Activated naive CD8-positive, alpha-beta T cell treated with anti-CD3 and anti-CD28 coated beads, Interleukin-2, amount 10 ng/mL, durations not matched to agents 7 days and 5 days (primary cell): Measurements from ENCODE around the gene PPP1R15A. TPM values are rescaled to one million over a fixed set of nuclear protein-coding genes. Genes with fewer than 3 reads are reported as not detected.

Experiments used
- ATAC-seq: fragments of 150-1000 bp; cut with Tn5 transposase; one replicate; pipeline ENCODE4 v1.10.0; 2021; ENCODE audit warnings: low read depth, moderate library complexity
- POLR2A ChIA-PET: fragments of 350-600 bp; sonication (Branson Sonifier 250); formaldehyde crosslinking; loops from one replicate; lab custom pipeline; 2021; ENCODE audit warnings: antibody characterized with exemption; lab: Charles Lee
- DNase-seq: peaks from one replicate; pipeline ENCODE4 v3.0.0; 2021
- H3K27ac Mint-ChIP-seq: one replicate; pipeline ENCODE4 v1.8.0; 2022; ENCODE audit warnings: mild to moderate bottlenecking, mixed read lengths
- H3K27me3 Mint-ChIP-seq: one replicate; pipeline ENCODE4 v1.8.0; 2022; ENCODE audit warnings: mild to moderate bottlenecking, moderate library complexity, mixed read lengths
- H3K36me3 Mint-ChIP-seq: one replicate; pipeline ENCODE4 v1.8.0; 2021; ENCODE audit warnings: mild to moderate bottlenecking, mixed read lengths
- H3K4me1 Mint-ChIP-seq: one replicate; pipeline ENCODE4 v1.8.0; 2021; ENCODE audit warnings: mixed read lengths
- H3K4me3 Mint-ChIP-seq: one replicate; pipeline ENCODE4 v1.8.0; 2022; ENCODE audit warnings: mild to moderate bottlenecking, moderate library complexity, mixed read lengths
- H3K9me3 Mint-ChIP-seq: one replicate; pipeline ENCODE4 v1.8.0; 2021; ENCODE audit warnings: mixed read lengths
- total RNA-seq, 2 experiments: library from RNA; stranded (reverse); gene quantifications; one replicate each; pipeline ENCODE4 v1.2.3, GENCODE V29; 2021

The PPP1R15A gene
- total RNA-seq, result 10 to 100 TPM; 82.8 to 83.9 TPM

DNA sequence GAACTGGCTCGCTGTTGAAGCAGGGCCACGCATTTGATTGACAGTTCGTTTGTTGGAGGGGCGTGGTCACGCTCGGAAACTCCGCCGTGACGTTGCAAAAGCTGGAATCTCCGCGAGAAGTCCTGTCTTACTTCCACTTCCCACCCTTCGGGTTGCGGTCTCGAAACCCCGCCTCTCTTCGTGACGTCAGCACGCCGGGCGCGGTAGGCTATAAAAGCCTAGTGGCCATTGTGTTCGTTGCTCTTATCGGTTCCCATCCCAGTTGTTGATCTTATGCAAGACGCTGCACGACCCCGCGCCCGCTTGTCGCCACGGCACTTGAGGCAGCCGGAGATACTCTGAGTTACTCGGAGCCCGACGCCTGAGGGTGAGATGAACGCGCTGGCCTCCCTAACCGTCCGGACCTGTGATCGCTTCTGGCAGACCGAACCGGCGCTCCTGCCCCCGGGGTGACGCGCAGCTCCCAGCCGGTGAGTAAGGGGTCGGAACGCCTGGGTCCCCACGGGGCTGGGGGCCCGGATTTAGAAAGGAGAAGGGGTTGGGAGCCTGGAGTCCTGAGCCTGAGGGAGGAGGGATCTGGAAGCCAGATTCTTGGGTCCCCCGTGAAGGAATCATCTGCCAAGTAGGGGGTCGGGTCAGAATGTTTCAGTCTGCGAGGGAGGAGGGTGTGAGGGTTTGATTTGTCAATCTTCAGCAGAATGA, at the start of gene PPP1R15A:
Gene PPP1R15A (plus strand): TSS at position 240 of the 702 bp plus-strand sequence. CDS start 813 bp downstream, outside the sequence.
- Mint-ChIP-seq H3K27ac (peak within 1 kb of the TSS; percentile 98), H3K4me1 (peaks cover 34% of the 10 kb centered on the region), H3K9me3 (no peaks in the 10 kb centered on the region), H3K4me3 (peak within 1 kb of the TSS; percentile 94), H3K36me3 (peaks cover 31% of the 10 kb centered on the region), H3K27me3 (no peaks in the 10 kb centered on the region)
- POLR2A ChIA-PET, result interaction anchor here (0.6 to 5.5 kb wide), 29 partner anchors 9 to 159 kb away, joined by 3 to 79 read pairs (median 5); partner anchors contain the start of genes BAX, FTL, GYS1 and HSD17B14
- DNase-seq (peak; percentile 99), ATAC-seq (peak; percentile 25)

DNA sequence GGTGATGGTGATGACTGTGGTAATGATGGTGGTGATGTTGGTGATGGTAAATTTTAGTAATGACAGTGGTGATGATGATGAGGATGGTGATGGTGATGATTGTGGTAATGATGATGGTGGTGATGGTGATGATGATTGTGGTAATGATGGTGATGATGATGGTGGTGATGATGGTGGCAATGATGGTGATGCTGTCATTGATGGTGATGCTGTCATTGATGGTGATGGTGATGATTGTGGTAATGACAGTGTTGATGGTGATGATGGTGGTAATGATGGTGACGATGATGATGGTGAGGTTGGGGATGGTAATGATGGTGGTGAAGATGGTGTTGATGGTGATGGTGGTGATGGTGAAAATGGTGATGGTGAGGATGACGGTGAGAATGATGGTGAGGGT, 49.7 kb upstream of the PPP1R15A start:
- no peak for ATAC-seq
- DNase-seq, result no peak
- Mint-ChIP-seq H3K4me3 (no peak overlapping the region), H3K36me3 (no peaks in the 10 kb centered on the region), H3K27me3 (no peaks in the 10 kb centered on the region), H3K9me3 (no peaks in the 10 kb centered on the region), H3K27ac (no peak overlapping the region), H3K4me1 (no peaks in the 10 kb centered on the region)
- POLR2A ChIA-PET, result no interaction called here

DNA sequence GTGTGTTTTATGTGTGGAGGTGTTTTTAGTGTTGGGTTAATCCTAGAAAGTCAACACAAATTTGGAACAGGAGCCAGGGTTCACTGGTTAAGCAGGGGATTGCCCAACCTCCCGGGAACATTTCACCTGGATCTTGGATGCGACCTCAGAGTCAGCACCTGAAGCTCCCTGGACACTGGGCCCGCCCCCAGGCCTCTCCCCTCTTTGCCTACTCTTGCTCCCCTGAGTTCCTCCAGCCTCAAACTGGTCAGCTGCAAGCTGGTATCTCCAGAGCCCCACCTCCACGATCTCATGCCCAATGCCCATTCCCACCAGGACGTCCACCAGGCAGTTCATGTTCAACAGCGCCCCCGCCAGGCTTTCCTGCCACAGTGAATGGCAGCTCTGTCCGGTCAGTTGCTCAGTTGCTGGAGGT, 45.6 kb upstream of the PPP1R15A start:
- Mint-ChIP-seq H3K9me3 (no peaks in the 10 kb centered on the region), H3K27me3 (no peaks in the 10 kb centered on the region), H3K4me1 (no peaks in the 10 kb centered on the region), H3K36me3 (no peaks in the 10 kb centered on the region), H3K4me3 (no peak overlapping the region), H3K27ac (no peak overlapping the region)
- ATAC-seq, result no peak
- POLR2A ChIA-PET, result no interaction called here
- DNase-seq, result no peak

DNA sequence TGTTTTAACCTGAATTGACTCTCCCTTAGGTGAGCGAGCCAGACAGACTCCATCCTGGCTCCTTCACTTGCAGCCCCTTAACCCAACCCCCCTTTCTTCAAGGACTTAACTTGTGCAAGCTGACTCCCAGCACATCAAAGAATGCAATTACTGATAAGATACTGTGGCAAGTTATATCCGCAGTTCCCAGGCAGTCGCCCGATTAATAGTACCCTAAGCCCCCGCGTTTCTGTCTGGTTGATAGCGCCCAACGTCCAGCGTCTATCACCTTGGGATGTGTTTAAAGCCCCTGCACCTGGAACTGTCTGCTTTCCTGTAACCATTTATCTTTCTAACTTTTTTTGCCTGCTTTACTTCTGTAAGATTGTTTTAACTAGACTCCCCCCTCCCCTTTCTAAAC, 42.1 kb upstream of the PPP1R15A start:
- Mint-ChIP-seq H3K27me3 (peaks cover 1% of the 10 kb centered on the region), H3K4me3 (no peak overlapping the region), H3K9me3 (no peaks in the 10 kb centered on the region), H3K4me1 (no peaks in the 10 kb centered on the region), H3K27ac (no peak overlapping the region), H3K36me3 (no peaks in the 10 kb centered on the region)
- POLR2A ChIA-PET, result interaction anchor here (0.6 kb wide), 1 partner anchor 156 kb away, joined by 3 read pairs; no protein-coding TSS in a partner anchor
- DNase-seq (no peak), ATAC-seq (no peak)

DNA sequence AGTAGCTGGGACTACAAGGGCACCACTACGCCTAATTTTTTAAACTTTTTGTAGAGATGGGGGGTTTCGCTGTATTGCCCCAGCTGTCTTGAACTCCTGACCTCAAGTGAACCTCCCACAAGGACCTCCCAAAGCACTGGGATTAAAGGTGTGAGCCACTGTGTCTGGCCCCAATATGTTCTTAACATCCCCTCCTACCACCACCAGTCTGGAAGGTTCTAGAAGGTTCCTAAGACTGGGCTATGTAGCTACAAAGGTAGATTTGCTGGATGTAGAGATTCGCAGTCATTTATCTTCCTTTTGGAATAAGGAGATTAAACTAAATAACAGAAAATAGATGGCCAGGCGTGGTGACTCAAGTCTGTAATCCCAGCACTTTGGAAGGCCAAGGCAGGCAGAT, 41.3 kb upstream of the PPP1R15A start:
- DNase-seq (no peak), ATAC-seq (no peak)
- POLR2A ChIA-PET, result interaction anchor here (1.1 kb wide), 1 partner anchor 24 kb away, joined by 3 read pairs; no protein-coding TSS in a partner anchor
- no peaks in the 10 kb centered on the region for H3K9me3 Mint-ChIP-seq
- H3K27ac Mint-ChIP-seq, result no peak overlapping the region
- peaks cover 1% of the 10 kb centered on the region for H3K27me3 Mint-ChIP-seq
- H3K4me1 Mint-ChIP-seq, result peaks cover 6% of the 10 kb centered on the region
- H3K4me3 Mint-ChIP-seq, result no peak overlapping the region
- no peaks in the 10 kb centered on the region for H3K36me3 Mint-ChIP-seq

DNA sequence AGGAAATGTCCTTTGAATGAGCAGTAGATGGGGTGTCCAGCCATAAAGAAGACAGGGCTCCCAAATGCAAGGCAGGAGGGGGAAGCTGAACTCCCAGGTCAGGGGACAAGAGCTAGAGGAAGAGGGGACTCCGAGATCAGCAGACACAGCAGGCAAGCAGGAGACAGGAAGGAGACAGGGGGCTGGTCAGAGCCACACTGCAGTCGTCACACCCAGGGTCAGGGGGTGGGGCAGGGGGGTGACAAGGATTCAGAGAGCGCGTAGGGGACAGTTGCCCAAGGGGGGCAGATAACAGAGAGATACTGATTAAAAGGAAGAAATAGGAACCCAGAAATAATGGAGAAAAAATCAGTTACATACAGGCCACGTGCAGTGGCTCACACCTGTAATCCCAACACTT, 39.2 kb upstream of the PPP1R15A start:
- POLR2A ChIA-PET, result interaction anchor here (1.5 kb wide), 1 partner anchor 38 kb away, joined by 5 read pairs; no protein-coding TSS in a partner anchor
- H3K9me3 Mint-ChIP-seq, result no peaks in the 10 kb centered on the region
- H3K4me3 Mint-ChIP-seq, result no peak overlapping the region
- H3K36me3 Mint-ChIP-seq, result no peaks in the 10 kb centered on the region
- no peak for DNase-seq
- peaks cover 1% of the 10 kb centered on the region for H3K27me3 Mint-ChIP-seq
- H3K27ac Mint-ChIP-seq, result no peak overlapping the region
- H3K4me1 Mint-ChIP-seq, result peaks cover 15% of the 10 kb centered on the region
- ATAC-seq, result no peak

DNA sequence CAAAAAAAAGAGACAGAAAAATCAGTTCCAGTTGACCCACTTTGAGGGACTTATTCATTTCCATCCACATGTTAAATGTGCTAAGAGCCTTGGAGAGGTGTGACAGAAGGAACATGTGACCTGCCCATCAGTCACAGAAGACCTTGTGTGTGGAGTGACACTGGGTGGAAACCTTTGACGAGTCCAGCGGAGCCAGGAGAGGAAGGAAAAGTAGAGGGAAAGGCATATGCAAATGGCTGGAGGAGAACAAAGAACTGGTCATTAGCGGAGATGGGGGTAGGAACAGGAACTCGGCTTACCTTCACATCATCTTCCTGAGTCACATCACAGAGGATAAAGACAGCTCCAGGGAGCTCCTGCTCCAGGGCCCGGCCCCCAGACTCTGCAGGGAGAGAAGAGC, 38.2 kb upstream of the PPP1R15A start:
- Mint-ChIP-seq H3K9me3 (no peaks in the 10 kb centered on the region), H3K4me3 (no peak overlapping the region), H3K27ac (peak overlapping the region; percentile 72), H3K27me3 (peaks cover 1% of the 10 kb centered on the region), H3K36me3 (no peaks in the 10 kb centered on the region), H3K4me1 (peaks cover 15% of the 10 kb centered on the region)
- no peak for ATAC-seq
- POLR2A ChIA-PET, result no interaction called here
- no peak for DNase-seq

DNA sequence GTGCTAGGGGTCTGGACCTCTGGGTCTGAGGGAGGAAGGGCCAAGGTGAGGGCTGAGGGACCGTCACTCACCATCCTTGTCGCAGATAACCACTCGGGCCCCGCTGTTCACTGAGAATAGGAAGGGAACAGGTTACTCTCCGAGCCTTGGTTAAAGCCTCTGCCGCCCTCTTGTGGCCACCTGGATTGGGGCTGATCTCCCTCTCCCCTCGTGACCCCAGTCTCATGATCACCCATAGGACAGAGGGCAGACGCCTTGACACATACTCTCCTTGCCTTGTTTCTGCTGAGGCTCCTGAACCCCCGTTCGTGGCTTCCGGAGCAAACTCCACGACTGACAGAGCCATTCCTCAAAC, 36.5 kb upstream of the PPP1R15A start:
- POLR2A ChIA-PET, result interaction anchor here (1.0 to 2.4 kb wide), 2 partner anchors 37 to 40 kb away, joined by 3 to 9 read pairs; partner anchors contain the start of gene PPP1R15A
- Mint-ChIP-seq H3K27me3 (peaks cover 1% of the 10 kb centered on the region), H3K36me3 (no peaks in the 10 kb centered on the region), H3K4me1 (peaks cover 15% of the 10 kb centered on the region), H3K4me3 (peak overlapping the region; percentile 91), H3K27ac (peak overlapping the region; percentile 81), H3K9me3 (no peaks in the 10 kb centered on the region)
- peak; percentile 92 for DNase-seq
- ATAC-seq, result peak; percentile 94

DNA sequence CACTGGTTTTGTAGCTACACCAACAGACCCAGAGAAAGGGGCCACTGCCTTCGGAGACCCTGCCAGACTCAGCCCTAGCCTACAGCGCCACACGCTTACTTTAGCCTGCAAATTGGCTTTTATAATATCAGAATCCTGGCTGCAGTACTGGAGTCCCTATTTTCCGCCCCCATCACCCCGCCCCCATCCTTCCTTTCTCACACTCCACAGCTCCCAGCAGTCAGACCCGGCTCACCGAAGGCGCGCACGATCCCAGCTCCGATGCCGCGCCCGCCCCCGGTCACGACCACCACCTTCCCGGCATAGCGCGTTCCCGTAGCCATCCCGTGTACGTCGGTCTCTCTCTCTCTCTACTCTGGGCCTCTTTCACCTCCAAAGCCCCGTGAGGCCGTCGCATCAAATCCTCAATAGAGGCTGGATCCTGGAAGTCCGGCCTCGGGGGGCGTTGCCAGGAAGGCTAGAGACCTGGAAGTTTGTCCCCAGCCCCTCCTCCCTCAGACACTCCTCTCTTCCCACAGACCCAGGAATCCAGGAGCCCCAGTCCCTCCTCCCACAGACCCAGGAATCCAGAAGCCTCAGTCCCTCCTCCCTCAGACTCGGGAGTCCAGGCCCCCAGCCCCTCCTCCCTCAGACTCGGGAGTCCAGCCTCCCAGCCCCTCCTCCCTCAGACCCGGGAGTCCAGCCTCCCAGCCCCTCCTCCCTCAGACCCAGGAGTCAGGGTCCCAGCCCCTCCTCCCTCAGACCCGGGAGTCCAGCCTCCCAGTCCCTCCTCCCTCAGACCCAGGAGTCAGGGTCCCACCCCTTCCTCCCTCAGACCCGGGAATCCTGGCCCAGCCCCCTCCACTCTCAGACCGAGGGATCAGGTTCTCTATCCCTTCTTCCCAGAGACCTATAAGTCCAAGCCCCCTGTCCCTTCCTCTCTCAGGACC, 35.9 kb upstream of the PPP1R15A start, which contains the start of gene HSD17B14:
Gene HSD17B14 (minus strand): TSS at position 403 of the 929 bp plus-strand sequence. CDS start 80 bp downstream, at position 323.
- DNase-seq, result peak; percentile 43
- POLR2A ChIA-PET, result interaction anchor here (0.5 to 2.4 kb wide), 10 partner anchors 22 to 134 kb away, joined by 3 to 9 read pairs (median 3); partner anchors contain the start of genes BCAT2 and PPP1R15A

DNA sequence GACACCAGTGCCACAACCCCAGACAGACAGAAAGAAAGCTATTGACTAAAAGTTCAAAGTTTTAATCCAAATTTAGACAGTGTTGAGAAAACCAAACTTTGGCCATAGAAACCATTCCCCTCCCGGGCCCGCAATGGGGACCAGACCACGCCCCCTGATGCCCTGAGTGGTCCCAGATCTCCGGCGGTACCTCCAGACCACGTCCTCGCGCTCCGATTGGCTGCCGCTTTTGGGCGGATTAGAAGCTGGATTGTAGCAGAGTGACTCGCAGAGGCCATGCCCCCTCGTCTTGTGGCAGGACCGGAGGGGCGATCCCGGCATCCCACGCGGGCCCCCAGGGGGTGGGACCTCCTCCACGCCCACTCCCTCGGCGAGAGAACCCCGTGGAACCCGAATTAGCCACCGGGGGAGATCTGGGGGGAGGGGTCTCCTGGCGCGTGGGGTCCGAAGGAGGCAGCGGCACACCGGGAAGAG, 35.1 kb upstream of the PPP1R15A start:
- peaks cover 1% of the 10 kb centered on the region for H3K27me3 Mint-ChIP-seq
- H3K4me1 Mint-ChIP-seq, result peaks cover 15% of the 10 kb centered on the region
- H3K9me3 Mint-ChIP-seq, result no peaks in the 10 kb centered on the region
- H3K27ac Mint-ChIP-seq, result peak overlapping the region; percentile 82
- peak; percentile 79 for DNase-seq
- peak; percentile 83 for ATAC-seq
- H3K4me3 Mint-ChIP-seq, result peak overlapping the region; percentile 91
- H3K36me3 Mint-ChIP-seq, result no peaks in the 10 kb centered on the region
- POLR2A ChIA-PET, result interaction anchor here (0.6 to 2.4 kb wide), 9 partner anchors 25 to 191 kb away, joined by 3 to 9 read pairs (median 3); partner anchors contain the start of genes BCAT2, CA11 and PPP1R15A

More for the DNA sequence above, 35.9 kb upstream of the PPP1R15A start, which contains the start of gene HSD17B14:
- ATAC-seq, result peak; percentile 10
- Mint-ChIP-seq H3K27me3 (peaks cover 1% of the 10 kb centered on the region), H3K9me3 (no peaks in the 10 kb centered on the region), H3K4me1 (peaks cover 15% of the 10 kb centered on the region), H3K4me3 (peak within 1 kb of the TSS; percentile 91), H3K36me3 (no peaks in the 10 kb centered on the region), H3K27ac (peak within 1 kb of the TSS; percentile 82)

DNA sequence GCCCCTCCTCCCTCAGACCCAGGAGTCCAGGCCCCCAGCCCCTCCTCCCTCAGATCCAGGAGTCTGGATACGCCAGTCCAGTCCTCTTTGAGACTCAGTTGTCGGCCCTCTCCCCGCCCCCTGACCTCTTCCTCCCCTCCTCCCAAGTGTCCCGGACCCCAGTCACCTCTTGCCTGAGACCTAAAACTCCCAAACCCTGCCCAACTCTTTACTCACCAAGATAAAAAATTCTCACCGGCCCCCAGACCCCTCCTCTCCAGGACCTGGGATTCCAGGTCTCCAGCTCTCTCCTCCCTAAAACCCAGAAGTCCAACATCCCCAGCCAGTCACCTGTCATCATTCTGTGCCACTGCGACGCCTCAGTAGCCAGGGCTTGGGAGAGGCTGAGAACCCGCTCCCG, 34.5 kb upstream of the PPP1R15A start:
- H3K4me3 Mint-ChIP-seq, result peak overlapping the region; percentile 56
- H3K4me1 Mint-ChIP-seq, result peaks cover 15% of the 10 kb centered on the region
- H3K27me3 Mint-ChIP-seq, result peaks cover 1% of the 10 kb centered on the region
- H3K9me3 Mint-ChIP-seq, result no peaks in the 10 kb centered on the region
- H3K27ac Mint-ChIP-seq, result no peak overlapping the region
- no peak for ATAC-seq
- no peak for DNase-seq
- POLR2A ChIA-PET, result interaction anchor here (0.6 to 2.4 kb wide), 8 partner anchors 26 to 192 kb away, joined by 3 to 9 read pairs (median 4); partner anchors contain the start of genes BCAT2, CA11 and PPP1R15A
- no peaks in the 10 kb centered on the region for H3K36me3 Mint-ChIP-seq

DNA sequence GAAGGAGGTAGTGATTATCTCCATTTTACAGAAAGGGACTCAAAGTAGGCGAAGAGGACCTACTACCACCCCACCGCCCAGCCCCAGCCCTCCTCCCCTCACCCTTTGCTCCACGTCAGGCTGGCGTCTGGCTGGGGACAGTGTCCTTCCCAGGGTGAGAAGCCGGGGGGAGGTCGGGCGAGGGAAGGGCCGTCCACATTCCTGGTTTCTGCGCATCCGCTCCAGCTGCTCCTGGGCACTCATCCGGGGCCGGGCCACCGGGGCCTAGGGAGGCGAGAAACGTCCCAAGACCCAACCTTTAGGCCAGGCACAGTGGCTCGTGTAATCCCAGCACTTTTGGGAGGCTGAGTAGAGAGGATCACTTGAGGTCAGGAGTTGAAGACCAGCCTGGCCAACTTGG, 31.2 kb upstream of the PPP1R15A start:
- ATAC-seq, result no peak
- DNase-seq, result no peak
- Mint-ChIP-seq H3K4me3 (no peak overlapping the region), H3K4me1 (peaks cover 9% of the 10 kb centered on the region), H3K27me3 (no peaks in the 10 kb centered on the region), H3K36me3 (no peaks in the 10 kb centered on the region), H3K9me3 (no peaks in the 10 kb centered on the region), H3K27ac (no peak overlapping the region)
- POLR2A ChIA-PET, result interaction anchor here (0.9 kb wide), 1 partner anchor 31 kb away, joined by 4 read pairs; the partner anchor contains the start of gene PPP1R15A
